ENCODE data around the gene FAM222A.

Gene FAM222A

GRCh38 chr12:109728921-109729320, 15.3 kb downstream of the FAM222A start:
- Histone ChIP-seq H3K27ac (ENCODE audit: low read length) (no peak overlapping the region), H3K27me3 (ENCODE audit: low read depth, low read length) (no peaks in the 10 kb centered on the region), H3K4me3 (ENCODE audit: low read length) (no peak overlapping the region), H3K4me1 (ENCODE audit: low read length) (0 out of 2 replicates have a peak, but pooled peaks cover 5% of the 10 kb centered on the region), H3K4me2 (ENCODE audit: low read length) (no peak overlapping the region), H3K9me3 (ENCODE audit: insufficient read depth, low read length) (no peaks in the 10 kb centered on the region), H4K20me1 (ENCODE audit: insufficient read depth, low read length) (no peaks in the 10 kb centered on the region), H2AFZ (ENCODE audit: low read depth, low read length) (no peak overlapping the region), H3K9ac (ENCODE audit: low read length) (no peak overlapping the region), H3K79me2 (ENCODE audit: low read length) (no peaks in the 10 kb centered on the region), H3K36me3 (replicated peaks; ENCODE audit: low read depth, low read length) (no peaks in the 10 kb centered on the region)
- TF ChIP-seq CTCF (IDR thresholded peaks at IDR 0.05; ENCODE audit: low read depth, low read length) (no peak), EZH2phosphoT487 (IDR thresholded peaks at IDR 0.05; ENCODE audit: low read depth) (no peak)

GRCh38 chr12:109729371-109729781, 15.8 kb downstream of the FAM222A start:
- H3K79me2 ChIP-seq (ENCODE audit: low read length): no peaks in the 10 kb centered on the region
- no peaks in the 10 kb centered on the region for H3K9me3 ChIP-seq (ENCODE audit: insufficient read depth, low read length)
- H3K27ac ChIP-seq (ENCODE audit: low read length): no peak overlapping the region
- TF ChIP-seq CTCF (IDR thresholded peaks at IDR 0.05; ENCODE audit: low read depth, low read length) (no peak), EZH2phosphoT487 (IDR thresholded peaks at IDR 0.05; ENCODE audit: low read depth) (no peak)
- H4K20me1 ChIP-seq (ENCODE audit: insufficient read depth, low read length): no peaks in the 10 kb centered on the region
- no peaks in the 10 kb centered on the region for H3K27me3 ChIP-seq (ENCODE audit: low read depth, low read length)
- H3K36me3 ChIP-seq (replicated peaks; ENCODE audit: low read depth, low read length): no peaks in the 10 kb centered on the region
- no peak overlapping the region for H3K9ac ChIP-seq (ENCODE audit: low read length)
- H3K4me1 ChIP-seq (ENCODE audit: low read length): 0 out of 2 replicates have a peak, but pooled peaks cover 5% of the 10 kb centered on the region
- no peak overlapping the region for H2AFZ ChIP-seq (ENCODE audit: low read depth, low read length)
- H3K4me3 ChIP-seq (ENCODE audit: low read length): no peak overlapping the region
- H3K4me2 ChIP-seq (ENCODE audit: low read length): no peak overlapping the region

- Histone ChIP-seq H4K20me1 (ENCODE audit: insufficient read depth, low read length) (no peaks in the 10 kb centered on the region), H3K27ac (ENCODE audit: low read length) (no peak overlapping the region), H3K4me3 (ENCODE audit: low read length) (no peak overlapping the region), H2AFZ (ENCODE audit: low read depth, low read length) (no peak overlapping the region), H3K9me3 (ENCODE audit: insufficient read depth, low read length) (no peaks in the 10 kb centered on the region), H3K4me2 (ENCODE audit: low read length) (no peak overlapping the region), H3K4me1 (ENCODE audit: low read length) (0 out of 2 replicates have a peak, but pooled peaks cover 5% of the 10 kb centered on the region), H3K79me2 (ENCODE audit: low read length) (no peaks in the 10 kb centered on the region), H3K9ac (ENCODE audit: low read length) (no peak overlapping the region), H3K36me3 (replicated peaks; ENCODE audit: low read depth, low read length) (no peaks in the 10 kb centered on the region), H3K27me3 (ENCODE audit: low read depth, low read length) (no peaks in the 10 kb centered on the region)
- no peak for TF ChIP-seq EZH2phosphoT487 (IDR thresholded peaks at IDR 0.05; ENCODE audit: low read depth)
- TF ChIP-seq CTCF (IDR thresholded peaks at IDR 0.05; ENCODE audit: low read depth, low read length): no peak
Measured at GRCh38 chr12:109729801-109730200, 16.2 kb downstream of the FAM222A start.

GRCh38 chr12:109730306-109731145, 16.9 kb downstream of the FAM222A start:
- Histone ChIP-seq H3K27ac (ENCODE audit: low read length) (no peak overlapping the region), H3K27me3 (ENCODE audit: low read depth, low read length) (no peaks in the 10 kb centered on the region), H3K9ac (ENCODE audit: low read length) (no peak overlapping the region), H3K9me3 (ENCODE audit: insufficient read depth, low read length) (no peaks in the 10 kb centered on the region), H4K20me1 (ENCODE audit: insufficient read depth, low read length) (no peaks in the 10 kb centered on the region), H3K4me3 (ENCODE audit: low read length) (no peak overlapping the region), H3K4me2 (ENCODE audit: low read length) (no peak overlapping the region), H2AFZ (ENCODE audit: low read depth, low read length) (no peak overlapping the region), H3K4me1 (ENCODE audit: low read length) (0 out of 2 replicates have a peak, but pooled peaks cover 5% of the 10 kb centered on the region), H3K79me2 (ENCODE audit: low read length) (no peaks in the 10 kb centered on the region), H3K36me3 (replicated peaks; ENCODE audit: low read depth, low read length) (no peaks in the 10 kb centered on the region)
- no peak for TF ChIP-seq CTCF (IDR thresholded peaks at IDR 0.05; ENCODE audit: low read depth, low read length)
- TF ChIP-seq EZH2phosphoT487 (IDR thresholded peaks at IDR 0.05; ENCODE audit: low read depth): no peak

All from OCI-LY3 (cell line).